OCI-LY7 (cell line): Measurements from ENCODE around the gene SCYL2.

Source experiments
- CTCF ChIP-seq: fragments of 200-600 bp; sonication (generic); conservative IDR thresholded peaks from 2 replicates; pipeline ENCODE4 v1.5.1; 2014; ENCODE audit warnings: mild to moderate bottlenecking, antibody characterized with exemption, low read length, moderate library complexity, mixed read lengths
- EZH2phosphoT487 ChIP-seq: fragments of 200-600 bp; sonication (generic); IDR thresholded peaks from 2 replicates; pipeline ENCODE4 v1.6.1; 2018; ENCODE audit warnings: low read depth, borderline replicate concordance, mild to moderate bottlenecking, mixed run types, antibody characterized with exemption, low read length, moderate library complexity, mixed read lengths

GRCh38 chr12:100359248-100359647, 92.3 kb downstream of the SCYL2 start:
- TF ChIP-seq CTCF (no peak), EZH2phosphoT487 (no peak)
